Islet precursor cell (in vitro differentiated cells): ENCODE data around the gene RALGPS1.

Experiments used
- DNase-seq: peaks from one replicate; pipeline ENCODE4 v3.0.0-alpha.2; 2018

The RALGPS1 gene

GRCh38 chr9:127029548-127029947 is 115.0 kb downstream of the RALGPS1 start:
- no peak for DNase-seq

GRCh38 chr9:127030814-127031740 is 116.5 kb downstream of the RALGPS1 start:
- no peak for DNase-seq

- DNase-seq = peak; percentile 9
Observed at GRCh38 chr9:127032256-127032655, 117.7 kb downstream of the RALGPS1 start.

GRCh38 chr9:127033061-127033460 is 118.5 kb downstream of the RALGPS1 start:
- peak; percentile 40 for DNase-seq

GRCh38 chr9:127033789-127034188 is 119.2 kb downstream of the RALGPS1 start:
- peak; percentile 34 for DNase-seq

- DNase-seq = peak; percentile 2
Observed at GRCh38 chr9:127034691-127035090, 120.1 kb downstream of the RALGPS1 start.

- DNase-seq = peak; percentile 13
Observed at GRCh38 chr9:127035423-127035822, 120.8 kb downstream of the RALGPS1 start.

GRCh38 chr9:127035948-127036347 is 121.4 kb downstream of the RALGPS1 start:
- peak; percentile 17 for DNase-seq

GRCh38 chr9:127036437-127036836 is 121.9 kb downstream of the RALGPS1 start:
- no peak for DNase-seq

- DNase-seq = peak; percentile 32
Observed at GRCh38 chr9:127038531-127038930, 123.9 kb downstream of the RALGPS1 start.

GRCh38 chr9:127039492-127039891 is 124.9 kb downstream of the RALGPS1 start:
- peak; percentile 28 for DNase-seq

GRCh38 chr9:127045148-127045547 is 130.6 kb downstream of the RALGPS1 start:
- DNase-seq = no peak

GRCh38 chr9:127047971-127048370 is 133.4 kb downstream of the RALGPS1 start:
- no peak for DNase-seq

- no peak for DNase-seq
Observed at GRCh38 chr9:127049044-127049443, 134.5 kb downstream of the RALGPS1 start.

- peak; percentile 23 for DNase-seq
Observed at GRCh38 chr9:127049581-127049980, 135.0 kb downstream of the RALGPS1 start.

GRCh38 chr9:127050152-127050551 is 135.6 kb downstream of the RALGPS1 start:
- DNase-seq = no peak

GRCh38 chr9:127050591-127051001 is 136.0 kb downstream of the RALGPS1 start:
- no peak for DNase-seq

GRCh38 chr9:127051881-127052595 is 137.5 kb downstream of the RALGPS1 start:
- DNase-seq = no peak

- DNase-seq = no peak
Observed at GRCh38 chr9:127053057-127053821, 138.7 kb downstream of the RALGPS1 start.

GRCh38 chr9:127053960-127054359 is 139.4 kb downstream of the RALGPS1 start:
- DNase-seq = peak; percentile 28

- DNase-seq = no peak
Observed at GRCh38 chr9:127055745-127056402, 141.3 kb downstream of the RALGPS1 start.

GRCh38 chr9:127056446-127056845 is 141.9 kb downstream of the RALGPS1 start:
- DNase-seq = no peak
